Cardiac fibroblast (primary cell): ENCODE data around the gene CAMTA1.

Source experiments
- DNase-seq, 2 donors: peaks; one replicate each; pipeline versions ENCODE4 v3.0.0 to v3.0.0-alpha.2; 2010; ENCODE audit warnings: low read depth in 2 of 2
- H3K4me3 ChIP-seq, 2 donors: replicated peaks in 1 of 2; 1 replicate in 1 of 2; 2 replicates in 1 of 2; pipeline ENCODE4 v1.5.1; 2011; ENCODE audit warnings: low read depth in 2 of 2, low read length in 2 of 2, mild to moderate bottlenecking in 2 of 2, moderate library complexity in 1 of 2
- TF ChIP-seq, protein P1 (sequence below): IDR thresholded peaks from one replicate; pipeline ENCODE4 v1.5.1; 2011; ENCODE audit warnings: low read depth, mild to moderate bottlenecking, low read length, inconsistent platforms

Gene CAMTA1

GRCh38 chr1:7450838-7451237 is 665.6 kb downstream of the CAMTA1 start:
- no peak for DNase-seq
- TF ChIP-seq, protein P1, sequence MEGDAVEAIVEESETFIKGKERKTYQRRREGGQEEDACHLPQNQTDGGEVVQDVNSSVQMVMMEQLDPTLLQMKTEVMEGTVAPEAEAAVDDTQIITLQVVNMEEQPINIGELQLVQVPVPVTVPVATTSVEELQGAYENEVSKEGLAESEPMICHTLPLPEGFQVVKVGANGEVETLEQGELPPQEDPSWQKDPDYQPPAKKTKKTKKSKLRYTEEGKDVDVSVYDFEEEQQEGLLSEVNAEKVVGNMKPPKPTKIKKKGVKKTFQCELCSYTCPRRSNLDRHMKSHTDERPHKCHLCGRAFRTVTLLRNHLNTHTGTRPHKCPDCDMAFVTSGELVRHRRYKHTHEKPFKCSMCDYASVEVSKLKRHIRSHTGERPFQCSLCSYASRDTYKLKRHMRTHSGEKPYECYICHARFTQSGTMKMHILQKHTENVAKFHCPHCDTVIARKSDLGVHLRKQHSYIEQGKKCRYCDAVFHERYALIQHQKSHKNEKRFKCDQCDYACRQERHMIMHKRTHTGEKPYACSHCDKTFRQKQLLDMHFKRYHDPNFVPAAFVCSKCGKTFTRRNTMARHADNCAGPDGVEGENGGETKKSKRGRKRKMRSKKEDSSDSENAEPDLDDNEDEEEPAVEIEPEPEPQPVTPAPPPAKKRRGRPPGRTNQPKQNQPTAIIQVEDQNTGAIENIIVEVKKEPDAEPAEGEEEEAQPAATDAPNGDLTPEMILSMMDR = no peak
- H3K4me3 ChIP-seq = no peak overlapping the region

DNA sequence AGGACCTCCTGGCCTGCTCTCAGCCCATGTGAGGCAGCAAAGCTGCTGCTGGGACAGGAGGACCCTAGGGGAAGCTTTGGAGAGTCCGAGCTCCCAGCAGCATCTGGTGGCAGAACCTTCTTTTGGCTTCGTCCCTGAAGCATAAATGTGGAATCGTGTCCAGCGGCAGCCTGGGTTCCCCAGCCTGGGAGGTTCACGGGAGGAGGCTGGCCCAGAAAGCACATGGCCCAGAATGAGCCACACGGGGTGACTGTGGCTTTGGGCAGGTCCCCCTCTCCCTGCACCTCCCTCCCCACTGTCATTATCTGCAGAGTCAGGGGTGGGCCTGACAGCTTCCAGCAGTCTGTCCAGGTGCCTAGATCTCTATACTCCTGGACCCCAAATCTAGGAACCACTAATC is 667.8 kb downstream of the CAMTA1 start:
- TF ChIP-seq, protein P1 = no peak
- no peak for DNase-seq

DNA sequence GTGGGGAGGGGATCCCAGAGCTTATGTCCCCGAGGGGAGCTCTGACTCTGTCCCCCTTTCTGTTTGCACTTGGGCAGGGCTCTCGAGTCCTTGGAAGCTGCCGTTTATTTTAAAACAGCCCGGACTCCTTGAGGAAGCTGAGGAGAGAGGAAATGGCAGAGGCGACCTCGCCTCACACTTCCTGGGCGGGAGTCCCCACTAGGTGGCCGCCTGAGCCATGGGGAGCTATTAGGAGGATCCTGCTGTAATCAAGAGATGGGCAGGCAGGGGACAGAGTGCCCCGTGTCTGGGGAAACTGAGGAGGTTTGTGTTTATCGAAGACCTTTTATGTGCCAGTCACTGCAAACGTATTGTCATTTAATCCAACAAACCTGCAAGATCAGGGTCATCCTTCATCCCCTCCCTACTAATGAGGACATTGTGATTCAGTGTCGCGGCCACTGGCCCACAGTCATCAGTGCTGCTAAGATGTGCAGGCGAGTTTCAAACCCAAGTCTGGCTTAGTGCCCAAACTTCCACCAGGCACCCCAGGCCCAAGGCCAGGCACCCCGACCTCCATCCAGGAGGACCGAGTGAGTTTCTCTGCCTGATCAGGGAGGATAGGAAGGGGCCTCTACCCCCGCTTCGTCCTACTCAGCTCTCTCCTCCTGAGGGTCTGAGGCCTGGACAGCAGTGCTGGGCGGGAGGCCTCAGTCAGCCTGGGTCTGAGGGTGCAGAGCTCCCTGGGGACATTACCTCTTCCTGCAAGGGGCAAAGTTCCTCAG is 669.0 kb downstream of the CAMTA1 start:
- DNase-seq = peak in 1 of 2 donors; percentile 18
- TF ChIP-seq, protein P1 = peak; percentile 42

More for the DNA sequence above, 667.8 kb downstream of the CAMTA1 start:
- no peak overlapping the region for H3K4me3 ChIP-seq

DNA sequence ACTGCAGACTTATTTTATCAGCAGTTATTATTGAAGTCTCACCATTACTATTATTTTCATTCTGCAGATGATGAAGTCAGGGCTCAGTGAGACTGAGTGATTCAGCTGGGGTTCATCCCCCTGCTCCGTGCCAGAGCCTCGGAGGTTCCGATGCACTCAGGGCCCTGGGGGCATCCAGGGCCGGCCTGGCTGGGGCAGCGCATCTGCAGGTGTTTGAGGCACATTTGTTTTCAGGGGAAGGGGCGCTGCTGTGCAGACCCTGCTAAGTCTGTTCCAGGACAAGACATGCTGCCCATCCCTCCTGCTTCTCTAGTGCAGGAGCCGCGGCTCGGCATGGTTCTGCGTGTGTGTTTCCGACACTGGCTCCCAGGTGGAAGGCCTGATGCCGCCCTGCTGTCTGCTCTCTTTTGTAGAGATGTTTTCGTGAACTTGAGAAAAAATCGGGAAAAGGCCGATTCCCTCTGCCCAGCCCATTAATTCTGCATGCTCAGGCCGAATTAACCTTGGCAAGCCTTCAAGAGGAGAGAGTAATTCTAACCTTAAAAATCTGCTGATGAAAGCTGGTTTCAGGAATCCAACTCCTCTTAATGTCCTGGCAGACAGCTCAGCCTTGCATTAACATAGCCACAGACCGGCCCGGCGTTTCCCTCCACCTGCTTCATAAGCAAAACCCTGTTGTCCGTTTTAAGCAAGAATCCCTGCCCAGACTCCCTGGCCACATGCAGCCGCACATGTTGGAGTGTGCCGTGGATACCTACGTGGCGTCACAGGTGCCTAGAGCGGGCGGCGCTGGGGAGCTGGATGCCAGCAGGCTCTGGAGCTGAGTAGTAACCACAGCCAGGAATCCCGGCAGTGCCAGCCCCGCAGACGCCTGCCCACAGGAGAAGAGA is 669.9 kb downstream of the CAMTA1 start:
- no peak for DNase-seq
- TF ChIP-seq, protein P1 = no peak
- no peak overlapping the region for H3K4me3 ChIP-seq

More for the DNA sequence above, 669.0 kb downstream of the CAMTA1 start:
- H3K4me3 ChIP-seq = no peak overlapping the region

GRCh38 chr1:7455796-7456721 is 670.8 kb downstream of the CAMTA1 start:
- no peak overlapping the region for H3K4me3 ChIP-seq
- TF ChIP-seq, protein P1 = no peak
- no peak for DNase-seq

- no peak for DNase-seq
- TF ChIP-seq, protein P1 = no peak
- H3K4me3 ChIP-seq = no peak overlapping the region
Measured at GRCh38 chr1:7456722-7457082, 671.4 kb downstream of the CAMTA1 start.
